ENCODE measurements around the gene RNPEPL1. TPM values are rescaled to one million over a fixed set of nuclear protein-coding genes. Genes with fewer than 3 reads are reported as not detected.
"Not testable (repeated sequence)": the region's sequence is repeated elsewhere in the genome, so short reads cannot be mapped to it uniquely, and the experiment has no call there.

The RNPEPL1 gene
- total RNA-seq, 1 donor from 2014 or later, result 196 TPM

DNA sequence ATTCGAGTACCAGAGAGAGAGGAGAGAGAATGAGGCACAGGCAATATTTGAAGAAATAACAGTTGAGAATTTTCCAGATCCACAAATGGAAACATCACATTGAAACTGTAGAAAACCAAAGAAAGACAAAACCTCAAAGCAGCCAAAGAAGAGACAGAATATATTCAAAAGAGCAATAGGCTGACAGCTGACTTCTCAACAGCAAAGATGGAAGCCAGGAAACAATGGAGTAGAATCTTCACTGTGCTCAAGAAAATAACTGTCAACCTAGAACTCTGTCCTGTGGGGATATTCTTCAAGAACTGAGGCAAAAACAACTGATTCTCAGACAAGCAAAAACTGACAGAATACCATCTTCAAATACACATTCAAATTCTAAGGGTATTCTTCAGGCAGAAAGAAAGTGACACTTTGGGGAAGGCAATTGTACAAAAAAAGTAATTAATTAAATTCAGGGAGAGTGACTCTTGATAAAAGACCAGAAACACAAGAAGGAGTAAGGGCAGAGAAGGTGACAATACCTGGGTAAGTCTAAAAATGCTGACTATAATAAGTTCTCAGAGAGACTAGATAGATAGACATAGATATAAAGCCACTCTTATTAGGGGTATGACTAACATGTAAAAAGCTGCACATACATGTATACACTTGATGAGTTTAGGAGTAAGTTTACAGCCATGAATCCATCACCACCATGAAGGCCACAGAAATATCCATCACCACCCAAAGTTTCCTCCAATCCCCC, 36.1 kb upstream of the RNPEPL1 start:
- DNase-seq (ENCODE audit: low spot score in 2 of 2), result no peak
- intact Hi-C loops (cut with DNase I), result no loop called here
- TF ChIP-seq, protein P1, sequence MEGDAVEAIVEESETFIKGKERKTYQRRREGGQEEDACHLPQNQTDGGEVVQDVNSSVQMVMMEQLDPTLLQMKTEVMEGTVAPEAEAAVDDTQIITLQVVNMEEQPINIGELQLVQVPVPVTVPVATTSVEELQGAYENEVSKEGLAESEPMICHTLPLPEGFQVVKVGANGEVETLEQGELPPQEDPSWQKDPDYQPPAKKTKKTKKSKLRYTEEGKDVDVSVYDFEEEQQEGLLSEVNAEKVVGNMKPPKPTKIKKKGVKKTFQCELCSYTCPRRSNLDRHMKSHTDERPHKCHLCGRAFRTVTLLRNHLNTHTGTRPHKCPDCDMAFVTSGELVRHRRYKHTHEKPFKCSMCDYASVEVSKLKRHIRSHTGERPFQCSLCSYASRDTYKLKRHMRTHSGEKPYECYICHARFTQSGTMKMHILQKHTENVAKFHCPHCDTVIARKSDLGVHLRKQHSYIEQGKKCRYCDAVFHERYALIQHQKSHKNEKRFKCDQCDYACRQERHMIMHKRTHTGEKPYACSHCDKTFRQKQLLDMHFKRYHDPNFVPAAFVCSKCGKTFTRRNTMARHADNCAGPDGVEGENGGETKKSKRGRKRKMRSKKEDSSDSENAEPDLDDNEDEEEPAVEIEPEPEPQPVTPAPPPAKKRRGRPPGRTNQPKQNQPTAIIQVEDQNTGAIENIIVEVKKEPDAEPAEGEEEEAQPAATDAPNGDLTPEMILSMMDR (IDR thresholded peaks at IDR 0.05), result no peak
- H3K4me1 ChIP-seq, result no peaks in the 10 kb centered on the region
- no peaks in the 10 kb centered on the region for H3K27me3 ChIP-seq
- peaks cover 0 to 22% of the 10 kb centered on the region in 2 donors for H3K36me3 ChIP-seq
- peaks cover 8 to 19% of the 10 kb centered on the region in 2 donors for H3K9me3 ChIP-seq
- no peak overlapping the region for H3K27ac ChIP-seq
- no peak overlapping the region for H3K4me3 ChIP-seq

DNA sequence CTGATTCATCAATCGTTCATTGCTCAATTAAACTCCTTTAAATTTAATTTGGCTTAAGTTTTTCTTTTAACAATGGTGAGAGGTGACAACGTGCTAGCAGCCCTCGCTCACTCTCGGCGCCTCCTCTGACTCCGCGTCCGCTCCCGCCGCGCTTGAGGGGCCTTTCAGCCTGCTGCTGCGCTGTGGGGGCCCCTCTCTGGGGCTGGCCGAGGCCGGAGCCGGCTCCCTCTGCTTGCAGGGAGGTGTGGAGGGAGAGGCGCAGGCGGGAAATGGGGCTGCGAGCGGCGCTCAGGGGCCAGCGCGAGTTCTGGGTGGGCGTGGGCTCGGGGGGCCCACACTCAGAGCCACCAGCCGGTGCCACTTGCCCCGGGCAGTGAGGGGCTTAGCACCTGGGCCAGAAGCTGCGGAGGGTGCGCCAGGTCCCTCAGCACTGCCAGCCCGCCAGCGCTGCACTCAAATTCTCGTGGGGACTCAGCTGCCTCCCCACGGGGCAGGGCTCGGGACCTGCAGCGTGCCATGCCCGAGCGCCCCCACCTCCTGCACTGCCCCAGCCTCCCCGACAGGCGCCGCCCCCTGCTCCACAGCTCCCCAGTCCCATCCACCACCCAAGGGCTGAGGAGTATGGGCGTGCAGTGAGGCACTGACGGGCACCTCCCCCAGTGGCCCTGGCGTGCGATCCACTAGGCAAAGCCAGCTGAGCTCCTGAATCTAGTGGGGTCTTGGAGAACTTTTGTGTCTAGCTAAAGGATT, 30.1 kb upstream of the RNPEPL1 start:
- peak in 1 of 2 donors; percentile 24 for DNase-seq (ENCODE audit: low spot score in 2 of 2)
- Histone ChIP-seq H3K4me3 (no peak overlapping the region), H3K27me3 (no peaks in the 10 kb centered on the region), H3K9me3 (no peaks in the 10 kb centered on the region), H3K27ac (no peak overlapping the region), H3K36me3 (peaks cover 12 to 18% of the 10 kb centered on the region in 2 donors), H3K4me1 (no peaks in the 10 kb centered on the region)
- TF ChIP-seq, protein P1 (IDR thresholded peaks at IDR 0.05), result no peak
- intact Hi-C loops (cut with DNase I), result no loop called here

DNA sequence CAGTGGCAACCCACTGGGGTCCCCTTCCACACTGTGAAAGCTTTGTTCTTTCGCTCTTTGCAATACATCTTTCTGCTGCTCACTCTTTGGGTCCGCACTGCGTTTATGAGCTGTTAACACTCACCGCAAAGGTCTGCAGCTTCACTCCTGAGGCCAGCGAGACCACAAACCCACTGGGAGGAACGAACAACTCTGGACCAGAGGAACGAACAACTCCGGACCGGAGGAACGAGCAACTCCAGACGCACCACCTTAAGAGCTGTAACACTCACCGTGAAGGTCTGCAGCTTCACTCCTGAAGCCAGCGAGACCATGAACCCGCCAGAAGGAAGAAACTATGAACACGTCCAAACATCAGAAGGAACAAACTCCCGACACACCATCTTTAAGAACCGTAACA, 29.2 kb upstream of the RNPEPL1 start:
- peaks cover 12 to 18% of the 10 kb centered on the region in 2 donors for H3K36me3 ChIP-seq
- H3K27ac ChIP-seq; intact Hi-C loops (cut with DNase I); H3K27me3 ChIP-seq; H3K9me3 ChIP-seq; H3K4me1 ChIP-seq; H3K4me3 ChIP-seq: not testable (repeated sequence)
- DNase-seq (ENCODE audit: low spot score in 2 of 2), result peak in 1 of 2 donors; percentile 22

DNA sequence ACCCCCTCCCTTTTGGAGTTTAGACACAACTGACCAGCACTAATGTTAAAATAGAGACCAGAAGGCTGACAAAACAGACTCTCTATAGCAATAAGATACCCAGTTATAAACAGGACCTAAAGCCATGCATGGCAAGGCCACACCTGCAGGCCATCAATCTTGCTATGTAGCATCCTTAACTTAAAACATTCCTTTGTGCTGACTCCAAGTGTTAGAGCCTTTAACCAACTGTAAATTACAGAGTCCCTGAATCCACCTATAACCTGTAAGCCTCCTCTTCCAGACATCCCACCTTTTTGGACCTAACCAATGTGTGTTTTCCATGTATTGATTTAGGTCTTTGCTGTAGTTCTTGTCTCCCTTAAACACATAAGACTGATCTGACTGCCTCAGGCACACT, 28.4 kb upstream of the RNPEPL1 start:
- H3K4me3 ChIP-seq, result no peak overlapping the region
- H3K27me3 ChIP-seq, result no peaks in the 10 kb centered on the region
- TF ChIP-seq, protein P1 (IDR thresholded peaks at IDR 0.05), result no peak
- no peak overlapping the region for H3K27ac ChIP-seq
- H3K36me3 ChIP-seq, result peaks cover 12 to 18% of the 10 kb centered on the region in 2 donors
- DNase-seq (ENCODE audit: low spot score in 2 of 2), result peak in 1 of 2 donors; percentile 7
- H3K4me1 ChIP-seq, result no peaks in the 10 kb centered on the region
- intact Hi-C loops (cut with DNase I), result no loop called here
- H3K9me3 ChIP-seq, result no peaks in the 10 kb centered on the region

DNA sequence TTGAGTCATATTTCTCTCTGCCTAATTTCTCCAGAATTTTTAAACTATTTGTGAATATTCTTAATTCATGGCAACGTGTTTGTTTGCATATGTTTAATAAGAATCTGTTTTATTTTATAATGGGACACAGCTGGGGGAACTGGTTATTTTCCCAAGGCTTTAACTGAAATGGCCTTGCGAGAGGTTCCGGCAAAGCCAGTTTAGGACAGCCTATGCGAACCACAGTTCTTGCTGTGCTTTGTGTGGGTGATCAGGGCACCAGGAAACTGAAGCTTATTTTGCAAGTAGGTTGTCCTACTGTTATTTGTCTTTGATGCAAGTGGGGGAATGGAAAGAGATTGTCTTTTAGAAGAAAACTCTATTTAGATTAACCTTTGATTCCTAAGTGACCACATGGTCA, 17.0 kb upstream of the RNPEPL1 start:
- Histone ChIP-seq H3K27me3 (no peaks in the 10 kb centered on the region), H3K9me3 (no peaks in the 10 kb centered on the region), H3K27ac (no peak overlapping the region), H3K36me3 (peaks cover 3 to 23% of the 10 kb centered on the region in 2 donors), H3K4me1 (no peaks in the 10 kb centered on the region), H3K4me3 (no peak overlapping the region)
- DNase-seq (ENCODE audit: low spot score in 2 of 2), result no peak
- TF ChIP-seq, protein P1 (IDR thresholded peaks at IDR 0.05), result no peak
- intact Hi-C loops (cut with DNase I), result no loop called here

DNA sequence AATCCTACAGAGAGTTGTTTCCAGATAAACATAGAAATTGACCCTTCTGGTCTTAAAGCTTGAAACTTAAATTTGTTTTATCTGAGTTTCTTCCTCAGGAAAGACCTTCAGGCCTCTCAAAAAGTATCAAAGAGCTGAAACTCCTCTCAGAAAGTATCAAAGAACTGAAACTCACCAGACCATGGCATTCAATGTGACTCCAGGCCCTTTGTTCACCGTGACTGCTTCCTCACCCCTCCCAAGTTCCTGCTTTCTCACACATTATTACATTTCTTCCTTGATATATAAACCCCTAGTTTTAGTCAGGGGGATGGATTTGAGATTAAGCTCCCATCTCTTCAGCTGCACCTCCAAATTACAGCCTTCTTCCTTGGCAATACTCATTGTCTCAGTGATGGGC, 16.5 kb upstream of the RNPEPL1 start:
- intact Hi-C loops (cut with DNase I), result no loop called here

More for the DNA sequence above, 16.5 kb upstream of the RNPEPL1 start:
- Histone ChIP-seq H3K27ac (no peak overlapping the region), H3K36me3 (peaks cover 3 to 23% of the 10 kb centered on the region in 2 donors), H3K9me3 (no peaks in the 10 kb centered on the region), H3K4me3 (no peak overlapping the region), H3K27me3 (no peaks in the 10 kb centered on the region), H3K4me1 (no peaks in the 10 kb centered on the region)
- TF ChIP-seq, protein P1 (IDR thresholded peaks at IDR 0.05), result no peak
- no peak for DNase-seq (ENCODE audit: low spot score in 2 of 2)

All from ascending aorta (tissue), 2 donors.